ENCODE data around the gene SLC4A2.
"Not testable (repeated sequence)": the region's sequence is repeated elsewhere in the genome, so short reads cannot be mapped to it uniquely, and the experiment has no call there.

Gene SLC4A2

DNA sequence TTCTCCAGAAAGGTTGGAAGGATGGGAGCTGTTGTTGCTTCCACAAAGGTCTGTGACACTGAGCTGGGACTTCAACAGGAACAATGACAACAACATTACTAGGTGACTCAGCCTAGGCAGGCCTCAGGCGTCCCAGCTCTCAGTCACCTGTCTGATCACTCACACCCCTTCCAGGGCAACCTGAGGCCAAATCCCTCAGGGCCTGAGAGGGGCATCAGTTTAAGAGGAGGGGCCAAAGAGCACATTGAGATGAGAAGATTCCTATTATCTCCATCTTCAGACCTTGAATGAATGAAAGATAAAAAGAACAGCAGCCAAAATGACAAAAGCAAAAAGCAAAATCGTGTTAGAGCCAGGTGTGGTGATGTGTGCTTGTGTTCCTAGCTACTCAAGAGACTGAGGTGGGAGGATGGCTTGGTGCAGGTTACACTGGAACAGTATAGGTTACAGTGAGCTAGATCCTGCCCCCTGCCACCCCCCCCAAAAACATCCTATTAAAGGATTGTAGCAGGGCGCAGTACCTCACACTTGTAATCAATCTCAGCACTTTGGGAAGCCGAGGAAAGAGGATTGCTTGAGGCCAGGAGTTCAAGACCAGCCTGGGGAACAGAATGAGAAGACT, 34.8 kb upstream of the SLC4A2 start, which contains the start of gene ATG9B:
Gene ATG9B, minus strand, starts transcription at position 60 of the 622 bp plus-strand sequence. CDS start 71 bp downstream, outside the sequence.
- DNase-seq: no peak

DNA sequence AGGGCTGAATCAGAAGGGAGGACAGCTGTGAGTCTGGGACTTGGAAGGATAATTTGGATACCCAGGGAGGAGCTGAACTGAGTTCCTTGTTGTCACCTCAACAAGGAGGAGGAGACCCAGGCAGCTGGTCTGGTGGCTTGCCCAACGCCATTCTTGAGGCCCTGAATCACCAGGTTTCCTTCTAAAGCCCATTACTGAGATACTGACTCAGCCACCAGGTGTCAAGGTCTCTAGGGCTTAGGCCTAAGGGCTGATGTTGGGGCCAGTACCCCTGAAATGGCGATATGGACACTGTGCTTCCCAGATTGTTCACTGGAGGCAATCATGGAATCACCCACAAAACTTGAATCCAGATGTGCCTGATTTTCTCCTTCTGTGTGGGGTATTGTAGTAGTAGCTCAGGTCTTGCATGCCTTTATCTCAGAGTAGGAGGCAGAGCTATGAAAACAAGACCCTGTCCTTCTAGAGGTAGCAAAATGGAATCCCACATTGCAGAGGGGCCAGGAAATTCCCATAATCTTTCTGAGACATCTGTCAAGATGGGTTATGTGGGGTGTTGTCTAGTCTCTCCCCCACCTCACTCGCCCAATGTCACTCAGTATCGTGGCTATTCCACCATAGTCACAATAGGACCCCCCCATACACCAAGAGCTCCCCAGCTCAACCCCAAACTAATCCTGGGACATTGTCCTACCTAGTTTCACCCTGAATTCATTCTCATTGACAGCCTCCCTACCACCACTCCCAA, 33.3 kb upstream of the SLC4A2 start:
- no peak for DNase-seq

DNA sequence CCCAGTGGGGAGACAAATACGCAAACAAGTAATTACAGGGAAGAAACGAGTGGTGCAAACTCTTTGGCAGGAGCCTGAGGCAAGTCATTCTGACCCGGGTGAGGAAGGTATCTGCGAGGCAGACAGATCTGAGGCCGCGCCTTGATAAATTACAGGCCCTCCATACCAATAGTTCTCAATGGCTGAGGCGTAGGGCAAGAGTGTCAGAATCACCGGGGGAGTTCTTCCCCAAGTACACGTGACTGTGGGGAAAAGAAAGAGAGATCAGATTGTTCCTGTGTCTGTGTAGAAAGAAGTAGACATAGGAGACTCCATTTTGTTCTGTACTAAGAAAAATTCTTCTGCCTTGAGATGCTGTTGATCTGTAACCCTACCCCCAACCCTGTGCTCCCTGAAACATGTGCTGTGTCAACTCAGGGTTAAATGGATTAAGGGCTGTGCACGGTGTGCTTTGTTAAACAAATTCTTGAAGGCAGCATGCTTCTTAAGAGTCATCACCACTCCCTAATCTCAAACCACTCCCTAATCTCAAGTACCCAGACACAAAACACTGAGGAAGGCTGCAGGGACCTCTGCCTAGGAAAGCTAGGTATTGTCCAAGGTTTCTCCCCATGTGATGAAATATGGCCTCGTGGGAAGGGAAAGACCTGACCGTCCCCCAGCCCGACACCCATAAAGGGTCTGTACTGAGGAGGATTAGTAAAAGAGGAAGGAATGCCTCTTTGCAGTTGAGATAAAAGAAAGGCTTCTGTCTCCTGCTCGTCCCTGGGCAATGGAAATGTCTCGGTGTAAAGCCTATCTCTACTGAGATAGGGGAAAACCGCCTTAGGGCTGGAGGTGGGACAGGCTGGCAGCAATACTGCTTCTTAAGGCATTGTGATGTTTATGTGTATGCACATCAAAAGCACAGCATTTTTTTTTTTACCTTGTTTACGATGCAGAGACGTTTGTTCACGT, 32.3 kb upstream of the SLC4A2 start:
- DNase-seq: not testable (repeated sequence)

DNA sequence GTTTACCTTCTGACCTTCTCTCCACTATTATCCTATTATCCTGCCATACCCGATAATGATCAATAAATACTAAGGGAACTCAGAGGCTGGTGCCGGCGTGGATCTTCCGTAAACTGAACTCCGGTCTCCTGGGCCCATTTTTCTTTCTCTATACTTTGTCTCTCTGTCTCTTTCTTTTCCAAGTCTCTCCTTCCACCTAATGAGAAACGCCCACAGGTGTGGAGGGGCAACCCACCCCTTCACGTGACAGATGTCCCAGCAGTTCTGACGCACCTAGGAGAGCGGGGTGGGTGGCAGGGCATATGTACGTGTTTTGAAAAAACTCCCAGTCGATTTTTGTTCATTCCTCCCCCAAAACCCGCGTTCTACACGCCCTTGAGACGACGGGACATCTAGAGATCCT, 31.7 kb upstream of the SLC4A2 start:
- DNase-seq: not testable (repeated sequence)

DNA sequence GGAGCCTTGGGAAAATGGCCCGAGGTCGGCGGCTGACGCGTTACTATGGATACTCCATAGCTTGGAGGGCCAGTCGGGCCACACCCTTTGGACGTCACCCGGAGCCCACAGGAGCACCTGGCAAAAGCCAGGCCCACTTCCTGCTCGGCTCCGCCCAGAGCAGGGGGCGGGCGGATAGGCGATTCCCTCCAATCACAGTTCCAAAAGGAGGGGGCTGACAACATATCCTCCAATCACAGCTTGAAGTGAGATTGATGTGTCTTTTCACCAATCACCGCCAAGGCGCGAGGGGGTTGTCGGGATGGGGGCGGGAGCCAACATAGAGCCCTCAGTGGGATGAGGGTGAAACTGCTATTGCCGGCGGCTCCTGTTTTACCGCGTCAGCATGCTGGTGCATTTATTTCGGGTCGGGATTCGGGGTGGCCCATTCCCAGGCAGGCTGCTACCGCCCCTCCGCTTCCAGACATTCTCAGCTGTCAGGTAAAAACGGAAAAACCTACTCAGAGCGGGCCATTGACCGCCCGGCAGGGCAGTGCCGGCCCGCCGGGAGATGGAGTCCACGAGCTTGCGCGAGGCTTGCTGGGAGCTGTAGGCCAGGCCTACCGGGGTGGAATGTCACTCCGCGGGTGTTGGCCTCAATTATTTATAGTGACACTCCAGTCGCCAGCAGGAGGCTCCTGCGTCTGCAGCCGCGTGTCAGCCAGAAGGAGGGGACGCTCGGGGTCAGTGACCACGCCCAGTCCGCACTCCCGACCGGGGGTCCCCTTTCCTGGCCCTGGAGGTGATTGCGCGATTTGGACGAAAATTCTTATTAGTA, 31.1 kb upstream of the SLC4A2 start, which contains the start of gene ABCB8:
Gene ABCB8, plus strand, starts transcription at position 320 of the 817 bp plus-strand sequence. Its CDS starts 66 bp downstream, at position 386.
- peak; percentile 96 for DNase-seq

DNA sequence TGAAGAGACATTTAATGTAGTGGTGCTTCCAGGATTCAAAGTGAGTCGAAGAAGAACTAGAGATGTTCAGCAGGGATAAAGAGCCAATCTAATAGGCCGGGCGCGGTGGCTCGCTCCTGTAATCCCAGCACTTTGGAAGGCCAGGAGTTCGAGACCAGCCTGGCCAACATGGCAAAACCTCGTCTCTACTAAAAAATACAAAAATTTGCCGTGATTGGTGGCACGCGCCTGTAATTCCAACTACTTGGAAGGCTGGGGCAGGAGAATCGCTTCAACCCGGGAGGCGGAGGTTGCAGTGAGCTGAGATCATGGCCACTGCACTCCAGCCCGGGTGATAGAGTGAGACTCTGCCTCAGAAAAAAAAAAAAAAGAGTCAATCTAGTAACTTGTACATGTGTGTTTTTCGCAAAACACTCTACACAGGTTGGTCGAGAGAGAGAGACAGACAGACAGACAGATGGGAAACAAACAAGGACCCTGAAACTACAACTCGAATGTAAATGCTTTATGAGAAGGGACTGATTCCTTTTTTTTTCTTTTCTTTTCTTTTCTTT, 30.4 kb upstream of the SLC4A2 start:
- DNase-seq: no peak

DNA sequence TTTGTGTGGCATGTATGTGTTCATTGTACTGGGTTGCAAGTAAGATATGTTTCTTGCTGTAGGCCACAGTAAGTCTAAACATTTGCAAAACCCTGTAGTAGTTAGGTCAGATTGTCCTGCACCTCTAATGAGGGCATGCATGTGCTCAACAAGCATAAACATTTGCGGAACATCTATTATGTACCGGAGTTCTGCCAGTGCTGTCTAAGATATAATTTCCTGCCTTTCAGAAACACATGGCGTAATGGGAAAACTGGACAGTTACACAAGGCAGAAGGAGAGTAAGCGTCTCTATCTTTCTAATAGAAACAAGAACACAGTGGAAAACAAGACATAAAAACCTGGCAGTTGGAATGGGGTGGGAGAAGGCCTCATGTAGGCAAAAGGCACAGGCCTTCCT, 28.4 kb upstream of the SLC4A2 start:
- DNase-seq: no peak

DNA sequence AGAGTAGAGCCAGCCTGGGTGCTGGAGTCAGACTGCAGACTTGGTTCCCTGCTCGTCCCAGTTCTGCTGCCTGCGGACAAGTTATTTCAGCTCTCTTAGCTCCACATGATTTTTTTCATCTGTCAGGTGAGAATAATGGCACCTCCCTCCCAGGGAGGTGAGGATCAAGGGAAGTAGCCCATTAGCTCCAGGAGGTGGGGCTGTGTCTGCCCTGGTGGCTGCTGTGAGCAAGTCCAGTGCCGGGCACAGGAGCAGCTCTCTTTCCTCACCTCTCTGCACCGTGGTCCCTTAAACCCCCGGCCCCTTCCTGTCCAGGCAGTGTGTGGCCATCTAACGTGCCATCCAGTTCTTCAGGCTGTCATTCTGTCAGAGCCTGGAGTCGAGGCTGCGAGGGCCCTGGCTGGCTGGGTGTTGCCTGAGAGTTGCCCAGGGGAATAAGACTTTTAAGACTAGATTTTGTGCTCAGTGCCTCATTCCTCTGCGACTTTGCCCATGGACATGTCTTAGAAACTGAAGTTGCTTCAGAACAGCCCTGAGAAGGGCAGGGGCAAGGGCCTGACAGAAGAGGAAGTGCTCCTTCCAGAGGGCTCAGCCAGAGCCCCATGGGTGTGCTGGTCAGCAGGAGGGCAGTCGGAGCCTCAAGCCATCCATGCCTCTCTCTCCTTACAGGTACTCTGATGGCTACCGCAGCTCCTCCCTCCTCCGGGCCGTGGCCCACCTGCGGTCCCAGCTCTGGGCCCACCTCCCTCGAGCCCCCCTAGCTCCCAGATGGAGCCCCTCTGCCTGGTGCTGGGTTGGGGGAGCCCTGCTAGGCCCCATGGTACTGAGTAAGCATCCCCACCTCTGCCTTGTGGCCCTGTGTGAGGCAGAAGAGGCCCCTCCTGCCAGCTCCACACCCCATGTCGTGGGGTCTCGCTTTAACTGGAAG, 26.2 kb upstream of the SLC4A2 start:
- DNase-seq: no peak

DNA sequence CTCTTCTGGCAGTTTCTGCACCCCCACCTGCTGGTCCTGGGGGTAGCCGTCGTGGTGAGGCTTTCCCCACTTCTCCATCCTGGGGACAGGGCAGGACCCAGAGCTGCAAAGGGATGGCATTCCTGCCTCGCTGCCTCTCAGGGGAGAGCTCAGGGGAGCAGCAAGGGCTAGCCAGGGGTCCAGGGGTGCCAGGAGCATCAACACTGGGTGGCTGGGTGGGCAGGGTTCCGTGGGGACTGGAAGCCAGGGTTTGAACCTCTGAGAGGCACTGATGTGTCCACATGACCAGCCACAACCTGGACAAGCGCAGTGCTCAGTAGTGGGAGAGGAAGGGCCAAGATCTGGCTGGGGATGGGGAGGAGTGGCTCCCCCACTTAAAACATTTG, 25.5 kb upstream of the SLC4A2 start:
- no peak for DNase-seq

DNA sequence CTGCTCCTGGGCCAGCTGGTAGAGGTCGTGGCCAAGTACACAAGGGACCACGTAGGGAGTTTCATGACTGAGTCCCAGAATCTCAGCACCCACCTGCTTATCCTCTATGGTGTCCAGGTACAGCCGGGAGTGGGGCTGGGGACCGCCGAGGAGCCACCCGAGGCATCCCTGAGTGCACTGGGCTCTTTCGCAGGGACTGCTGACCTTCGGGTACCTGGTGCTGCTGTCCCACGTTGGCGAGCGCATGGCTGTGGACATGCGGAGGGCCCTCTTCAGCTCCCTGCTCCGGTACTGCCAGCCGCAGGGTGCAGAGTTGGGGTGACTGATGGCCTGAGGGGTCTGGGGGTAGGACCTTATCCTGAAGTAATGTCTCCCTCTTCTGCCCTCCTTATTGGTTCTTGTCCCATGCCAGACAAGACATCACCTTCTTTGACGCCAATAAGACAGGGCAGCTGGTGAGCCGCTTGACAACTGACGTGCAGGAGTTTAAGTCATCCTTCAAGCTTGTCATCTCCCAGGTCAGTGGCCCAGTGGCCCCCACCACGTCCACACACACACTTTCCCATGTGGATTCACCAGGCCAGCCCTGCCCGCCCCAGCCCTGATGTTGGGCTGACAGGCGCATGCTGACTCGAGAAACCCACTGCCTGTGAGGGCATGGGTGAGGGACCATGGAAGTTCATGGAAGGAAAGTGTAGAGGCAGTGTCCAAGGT, 24.9 kb upstream of the SLC4A2 start:
- no peak for DNase-seq

DNA sequence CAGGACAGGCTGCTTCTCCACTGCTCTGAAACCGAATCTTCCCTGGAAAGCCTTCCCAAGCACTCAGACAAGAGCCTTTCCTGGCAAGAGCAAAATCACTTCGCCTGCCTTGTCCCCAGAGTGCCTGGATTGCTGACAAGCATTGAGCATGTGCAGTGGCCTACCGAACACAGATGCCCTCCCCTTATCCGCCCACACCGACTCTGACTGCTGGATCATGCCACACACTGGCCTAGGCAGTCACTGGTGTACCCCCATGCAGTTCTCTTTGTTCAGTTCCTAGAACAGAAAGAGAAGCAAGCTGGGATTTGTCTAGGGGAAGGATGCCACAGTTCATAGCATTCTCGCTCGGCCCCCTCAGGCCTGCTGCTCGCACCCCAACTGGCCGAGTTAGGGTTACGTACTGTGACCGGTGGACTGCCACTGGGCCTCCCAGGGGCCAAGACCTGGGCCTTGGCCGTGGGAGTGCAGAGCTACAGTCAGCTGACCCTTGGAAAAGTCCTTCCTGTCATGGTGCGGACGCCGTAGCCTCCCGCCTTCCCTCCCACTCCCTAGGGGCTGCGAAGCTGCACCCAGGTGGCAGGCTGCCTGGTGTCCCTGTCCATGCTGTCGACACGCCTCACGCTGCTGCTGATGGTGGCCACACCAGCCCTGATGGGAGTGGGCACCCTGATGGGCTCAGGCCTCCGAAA, 24.2 kb upstream of the SLC4A2 start:
- no peak for DNase-seq

DNA sequence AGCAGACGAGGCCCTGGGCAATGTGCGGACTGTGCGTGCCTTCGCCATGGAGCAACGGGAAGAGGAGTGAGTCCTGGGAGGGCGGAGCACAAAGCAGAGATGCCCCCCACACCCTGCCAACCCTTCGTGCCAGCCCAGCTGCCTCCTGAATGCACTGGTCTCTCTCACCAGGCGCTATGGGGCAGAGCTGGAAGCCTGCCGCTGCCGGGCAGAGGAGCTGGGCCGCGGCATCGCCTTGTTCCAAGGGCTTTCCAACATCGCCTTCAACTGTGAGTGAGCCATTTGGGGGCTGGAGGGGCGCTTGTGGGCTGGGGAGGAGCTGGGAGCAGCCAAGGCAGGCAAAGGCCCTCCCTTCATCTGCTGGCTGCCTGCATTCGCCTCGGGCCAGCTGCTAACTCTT, 23.5 kb upstream of the SLC4A2 start:
- DNase-seq: no peak

DNA sequence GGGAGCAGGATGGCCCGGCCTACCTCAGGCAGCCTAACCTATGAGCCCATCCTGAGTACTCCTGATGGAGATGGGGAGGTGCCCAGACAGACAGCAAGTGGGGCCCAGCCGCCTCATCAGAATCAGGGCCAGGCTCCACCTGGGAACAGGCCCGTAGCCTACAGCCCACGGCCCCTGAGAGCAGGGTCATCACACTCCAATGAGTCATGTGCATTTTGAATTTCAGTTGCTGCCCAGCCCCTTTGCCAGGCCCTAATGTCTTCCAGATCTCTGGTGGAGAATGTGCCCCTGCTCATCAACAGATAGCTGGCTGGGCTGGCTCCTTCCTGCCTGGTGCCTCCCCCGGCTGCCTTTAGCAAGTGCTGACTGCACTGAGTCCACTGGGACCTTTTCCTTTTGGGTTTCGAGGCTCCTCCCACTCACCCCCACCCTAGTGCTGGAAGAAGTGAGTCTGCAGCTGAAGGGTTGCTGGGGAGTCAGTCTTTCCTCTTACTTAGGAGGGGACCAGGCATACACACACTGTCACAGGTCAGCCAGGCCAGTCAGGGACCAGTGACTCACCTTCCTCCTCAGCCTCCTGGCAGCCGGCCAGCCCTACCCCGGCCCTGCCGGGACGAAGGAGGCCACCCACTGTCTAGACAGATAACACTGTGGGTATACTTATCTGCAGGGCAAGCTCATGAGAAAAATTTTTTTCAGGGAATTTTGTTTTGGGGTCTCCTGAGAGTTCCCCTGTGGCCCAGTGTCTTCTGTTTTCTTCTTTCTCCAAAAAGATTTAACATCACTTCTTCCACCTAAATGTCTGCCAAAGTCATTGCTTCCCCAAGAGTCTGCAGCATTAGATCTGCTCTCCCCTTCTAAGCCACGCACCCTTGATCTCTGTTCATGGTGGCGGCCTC, 20.2 kb upstream of the SLC4A2 start:
- peak; percentile 46 for DNase-seq

DNA sequence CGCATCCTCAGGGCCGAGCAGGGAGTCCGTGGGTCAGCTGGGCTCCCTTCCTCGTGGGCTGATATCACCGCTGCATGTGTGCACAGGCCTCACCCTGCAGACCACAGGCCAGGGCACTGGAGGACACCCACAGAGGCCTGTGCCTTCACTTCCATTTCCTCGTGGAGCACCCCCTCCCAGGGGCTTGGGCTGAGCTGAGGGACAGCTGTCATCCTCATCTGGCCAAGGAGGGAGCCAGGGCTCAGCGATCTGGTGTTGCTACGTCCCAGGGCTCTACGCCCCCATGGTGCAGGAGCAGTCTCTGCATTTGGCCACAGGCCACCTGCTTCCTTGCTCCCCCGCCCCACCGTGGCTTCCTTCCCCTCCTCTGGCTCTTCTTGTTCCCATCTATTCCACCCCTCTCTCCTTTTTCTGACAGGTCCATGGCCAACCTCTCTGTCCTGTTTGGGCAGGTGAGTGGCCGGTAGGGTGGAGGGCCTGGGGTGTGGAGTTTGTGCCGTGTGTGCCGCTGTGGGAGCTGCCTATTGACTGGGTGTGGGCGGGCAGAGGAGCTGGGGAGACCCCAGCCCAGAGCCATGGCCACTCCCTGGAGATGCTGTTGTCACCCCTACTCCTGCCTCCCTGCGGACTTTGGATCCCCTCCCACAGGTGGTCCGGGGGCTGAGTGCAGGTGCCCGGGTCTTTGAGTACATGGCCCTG, 19.4 kb upstream of the SLC4A2 start:
- no peak for DNase-seq

DNA sequence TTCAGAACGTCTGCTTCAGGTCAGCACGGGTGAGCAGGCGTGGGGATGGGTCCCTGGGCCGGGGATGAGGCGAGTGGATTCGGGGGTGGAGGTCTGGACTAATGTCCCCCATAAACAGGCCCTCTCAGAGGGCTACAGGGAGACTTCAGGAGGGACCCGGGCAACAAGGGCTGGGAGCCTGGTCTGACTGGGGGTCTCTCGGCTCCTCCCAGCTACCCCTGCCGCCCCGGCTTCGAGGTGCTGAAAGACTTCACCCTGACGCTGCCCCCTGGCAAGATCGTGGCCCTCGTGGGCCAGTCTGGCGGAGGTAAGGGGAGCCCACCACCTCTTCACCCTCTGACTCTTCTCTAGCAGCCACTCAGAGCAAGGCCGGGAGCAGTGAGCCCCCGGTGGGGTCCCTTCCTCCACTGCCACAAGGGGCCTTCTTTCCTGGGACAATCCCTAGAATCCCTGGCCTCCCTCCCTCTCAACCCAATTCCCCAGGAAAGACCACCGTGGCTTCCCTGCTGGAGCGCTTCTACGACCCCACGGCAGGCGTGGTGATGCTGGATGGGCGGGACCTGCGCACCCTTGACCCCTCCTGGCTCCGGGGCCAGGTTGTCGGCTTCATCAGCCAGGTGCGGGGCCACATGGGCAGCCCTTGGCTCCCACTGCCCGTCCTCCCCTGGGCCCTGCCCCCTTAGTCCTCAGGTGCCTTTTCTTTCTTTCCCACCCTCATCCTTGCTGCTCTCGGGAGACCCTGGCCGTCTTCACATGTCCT, 18.6 kb upstream of the SLC4A2 start:
- DNase-seq: no peak

DNA sequence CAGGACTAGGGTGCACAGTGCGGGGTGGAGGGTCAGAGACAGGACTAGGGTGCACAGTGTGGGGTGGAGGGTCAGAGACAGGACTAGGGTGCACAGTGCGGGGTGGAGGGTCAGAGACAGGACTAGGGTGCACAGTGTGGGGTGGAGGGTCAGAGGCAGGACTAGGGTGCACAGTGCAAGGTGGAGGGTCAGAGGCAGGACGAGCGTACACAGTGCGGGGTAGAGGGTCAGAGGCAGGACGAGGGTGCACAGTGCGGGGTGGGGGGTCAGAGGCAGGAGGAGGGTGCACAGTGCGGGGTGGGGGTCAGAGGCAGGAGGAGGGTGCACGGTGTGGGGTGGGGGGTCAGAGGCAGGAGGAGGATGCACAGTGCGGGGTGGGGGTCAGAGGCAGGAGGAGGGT, 15.9 kb upstream of the SLC4A2 start:
- DNase-seq: not testable (repeated sequence)

DNA sequence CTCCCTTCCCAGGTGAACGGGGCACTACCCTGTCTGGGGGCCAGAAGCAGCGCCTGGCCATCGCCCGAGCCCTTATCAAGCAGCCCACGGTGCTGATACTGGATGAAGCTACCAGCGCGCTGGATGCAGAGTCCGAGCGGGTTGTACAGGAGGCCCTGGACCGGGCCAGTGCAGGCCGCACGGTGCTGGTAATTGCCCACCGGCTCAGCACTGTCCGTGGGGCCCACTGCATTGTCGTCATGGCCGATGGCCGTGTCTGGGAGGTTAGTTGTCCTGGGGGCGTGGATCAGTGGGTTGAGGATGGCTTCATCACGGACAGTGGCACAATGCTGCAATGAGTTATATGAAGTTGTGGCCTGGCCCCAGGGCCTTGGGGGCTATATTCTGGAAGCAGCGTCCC, 15.4 kb upstream of the SLC4A2 start:
- no peak for DNase-seq
